HG03439 (cell line): Measurements from ENCODE around the gene SERINC5.
"Not testable (repeated sequence)": the region's sequence is repeated elsewhere in the genome, so short reads cannot be mapped to it uniquely, and the experiment has no call there.

Experiments used
- ATAC-seq: cut with Tn5 transposase; IDR thresholded peaks from one replicate; pipeline ENCODE4 v1.9.1; 2021; ENCODE audit warnings: mild to moderate bottlenecking, moderate library complexity; ENCODE audit not compliant: unreplicated experiment

SERINC5 gene

GRCh38 chr5:80204808-80205614, 50.8 kb downstream of the SERINC5 start:
- ATAC-seq: no peak

DNA sequence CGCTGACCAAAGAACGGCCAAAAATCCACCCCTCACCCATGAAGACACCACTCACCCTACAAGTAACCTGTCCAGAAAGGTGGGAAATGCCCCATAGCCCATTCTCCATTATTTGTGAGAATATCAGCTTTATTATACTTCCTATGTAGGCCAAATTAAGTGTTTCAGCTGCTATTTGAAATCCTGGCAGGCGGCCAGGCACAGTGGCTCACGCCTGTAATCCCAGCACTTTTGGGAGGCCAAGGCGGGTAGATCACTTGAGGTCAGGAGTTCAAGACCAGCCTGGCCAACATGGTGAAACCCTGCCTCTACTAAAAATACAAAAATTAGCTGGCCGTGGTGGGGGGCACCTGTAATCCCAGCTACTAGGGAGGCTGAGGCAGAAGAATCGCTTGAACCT, 54.1 kb downstream of the SERINC5 start:
- not testable (repeated sequence) for ATAC-seq

DNA sequence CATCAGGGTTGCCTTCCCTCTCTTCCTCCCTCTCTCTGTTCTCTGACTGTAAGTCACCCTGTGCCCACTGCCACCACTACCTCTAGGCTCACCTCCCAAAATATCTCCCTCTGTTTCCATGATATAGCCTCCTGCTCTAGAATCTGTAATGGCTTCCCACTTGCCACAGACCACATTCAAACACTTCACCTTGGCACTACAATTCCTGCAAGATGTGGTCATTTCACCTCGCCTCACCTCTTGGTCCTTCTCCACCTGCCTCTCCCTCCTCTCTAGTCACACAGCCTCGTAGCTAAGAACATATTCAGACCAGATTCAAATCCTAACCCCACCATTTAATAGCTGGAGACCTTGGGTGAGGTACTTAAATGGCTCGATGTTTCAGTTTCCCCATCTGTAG, 56.9 kb downstream of the SERINC5 start:
- ATAC-seq: no peak

DNA sequence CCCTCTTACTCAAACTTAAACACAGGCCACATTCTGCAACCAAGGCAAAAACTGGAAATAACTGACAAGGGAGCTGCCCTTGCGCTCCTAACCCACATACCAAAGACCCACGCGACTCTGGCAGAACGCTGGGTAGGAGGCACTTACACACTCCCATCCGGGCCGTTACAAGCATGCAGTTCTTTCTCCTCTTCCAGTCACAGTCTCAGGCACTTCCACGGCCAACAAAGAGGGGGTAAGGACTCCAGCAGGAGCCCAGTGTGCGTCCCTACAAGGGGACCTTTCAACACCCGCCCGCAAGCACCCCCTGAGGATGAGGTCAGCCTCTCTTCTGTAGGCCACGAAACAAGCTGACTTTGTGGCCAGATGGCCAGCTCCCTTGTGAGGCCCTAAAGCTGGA, 57.4 kb downstream of the SERINC5 start:
- ATAC-seq: no peak

- ATAC-seq: no peak
These were observed 59.9 kb downstream of the SERINC5 start for GRCh38 chr5:80195837-80196400.

DNA sequence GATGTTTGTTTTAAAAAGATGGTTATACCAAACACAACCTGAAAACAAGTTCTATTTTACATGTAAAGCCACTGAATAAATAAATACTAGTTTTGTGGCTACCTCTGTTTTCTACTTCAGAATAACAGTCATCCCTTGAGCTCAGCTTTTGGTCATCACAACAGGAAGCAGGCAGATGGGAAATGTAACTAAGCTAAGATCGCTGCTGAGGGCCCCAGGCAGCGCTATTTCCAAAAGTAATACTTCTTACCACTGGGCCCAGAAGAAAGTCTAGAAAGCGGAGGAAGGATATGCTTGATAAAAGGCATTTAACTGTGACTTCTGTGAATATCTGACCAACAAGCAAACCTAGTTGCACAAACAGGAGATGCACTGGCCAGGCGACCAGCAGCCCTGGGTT, 61.4 kb downstream of the SERINC5 start:
- ATAC-seq: no peak

- no peak for ATAC-seq
These were observed 62.4 kb downstream of the SERINC5 start for GRCh38 chr5:80193401-80193800.

- no peak for ATAC-seq
These were observed 63.2 kb downstream of the SERINC5 start for GRCh38 chr5:80192507-80193241.

DNA sequence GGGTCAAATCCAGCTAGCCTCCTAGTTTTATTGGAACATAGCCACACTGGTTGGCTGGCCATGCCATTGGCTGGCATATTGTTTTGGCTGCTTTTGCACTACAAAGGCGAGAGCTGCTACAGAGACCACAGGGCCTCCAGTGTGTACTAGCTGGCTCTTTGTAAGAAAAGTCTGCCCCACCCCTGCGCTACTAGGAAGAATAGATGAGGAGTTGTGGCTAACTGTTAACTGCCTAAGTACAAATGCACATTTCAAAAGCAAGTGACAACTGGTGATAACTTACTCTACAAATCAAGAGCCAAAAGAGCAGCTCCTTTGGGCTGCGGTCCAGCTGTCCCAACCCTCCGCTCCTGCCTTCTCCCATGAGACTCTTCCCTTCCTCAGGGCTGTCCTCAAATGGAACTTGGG, 63.9 kb downstream of the SERINC5 start:
- no peak for ATAC-seq

GRCh38 chr5:80191397-80191796, 64.5 kb downstream of the SERINC5 start:
- ATAC-seq: no peak

DNA sequence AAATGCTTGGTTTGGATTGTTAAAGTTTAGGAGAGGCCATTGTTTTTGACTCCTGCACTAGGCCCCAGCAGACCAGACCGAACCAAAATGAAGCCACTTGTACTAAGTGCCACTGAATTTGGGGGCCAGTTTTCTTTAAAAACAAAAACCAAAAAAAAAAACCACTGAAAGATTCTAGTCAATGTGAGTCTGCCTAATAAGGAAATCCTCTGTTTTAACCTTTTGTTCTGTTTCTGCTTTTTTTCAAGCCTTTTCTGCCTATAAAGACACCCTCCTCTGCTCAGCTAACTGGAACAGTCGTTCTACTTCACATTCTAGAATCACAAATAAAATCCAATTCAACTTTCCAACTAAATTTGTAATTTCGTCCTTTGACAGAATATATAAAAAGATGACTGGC, 64.9 kb downstream of the SERINC5 start:
- no peak for ATAC-seq

GRCh38 chr5:80189701-80190100, 66.1 kb downstream of the SERINC5 start:
- ATAC-seq: no peak

GRCh38 chr5:80189201-80189600, 66.6 kb downstream of the SERINC5 start:
- ATAC-seq: no peak

DNA sequence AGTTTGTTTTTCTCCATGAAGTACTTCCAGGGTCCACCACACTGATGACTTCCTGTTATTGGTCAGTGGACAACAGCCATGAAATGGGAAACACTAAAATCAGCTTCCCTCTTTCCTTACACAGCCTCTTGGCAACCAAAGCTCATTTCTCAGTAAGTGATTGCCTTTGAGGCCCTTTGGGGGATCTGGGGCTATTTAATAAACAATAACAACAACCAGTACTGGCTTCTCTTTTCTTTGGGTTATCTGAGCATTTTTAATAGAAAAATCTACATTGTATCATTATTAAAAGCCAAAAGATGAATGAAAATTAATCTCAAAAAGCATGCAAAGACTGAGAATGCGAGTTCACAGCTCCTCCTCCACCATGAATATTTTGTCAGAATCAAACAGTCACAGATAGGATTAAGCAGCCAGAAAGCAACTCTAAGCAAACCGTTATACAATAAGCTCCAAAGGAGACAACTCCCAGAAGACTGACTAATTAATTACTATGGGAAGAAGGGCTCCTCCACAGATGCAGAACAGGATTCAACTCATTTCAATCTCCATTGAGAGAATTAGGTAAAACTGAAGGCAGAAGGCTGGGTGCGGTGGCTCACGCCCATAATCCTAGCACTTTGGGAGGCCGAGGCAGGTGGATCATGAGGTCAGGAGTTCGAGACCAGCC, 68.3 kb downstream of the SERINC5 start:
- no peak for ATAC-seq

GRCh38 chr5:80185535-80185934, 70.3 kb downstream of the SERINC5 start:
- ATAC-seq: not testable (repeated sequence)

DNA sequence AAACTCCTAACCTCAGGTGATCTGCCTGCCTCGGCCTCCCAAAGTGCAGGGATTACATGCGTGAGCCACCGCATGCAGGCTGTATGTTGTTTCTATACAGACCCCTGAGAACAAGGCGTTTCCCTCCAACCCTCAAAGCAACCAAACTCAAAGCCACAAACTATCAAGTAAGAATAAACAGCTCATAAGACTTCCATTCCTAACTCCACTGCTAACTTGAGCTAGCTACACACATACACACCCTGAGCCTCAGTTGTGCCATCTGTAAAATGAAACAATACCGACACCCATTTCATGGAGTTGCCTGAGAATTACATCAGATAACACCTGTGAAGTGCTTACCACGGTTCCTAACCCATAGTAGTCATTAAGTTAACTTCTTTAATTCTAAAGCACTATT, 70.8 kb downstream of the SERINC5 start:
- no peak for ATAC-seq

DNA sequence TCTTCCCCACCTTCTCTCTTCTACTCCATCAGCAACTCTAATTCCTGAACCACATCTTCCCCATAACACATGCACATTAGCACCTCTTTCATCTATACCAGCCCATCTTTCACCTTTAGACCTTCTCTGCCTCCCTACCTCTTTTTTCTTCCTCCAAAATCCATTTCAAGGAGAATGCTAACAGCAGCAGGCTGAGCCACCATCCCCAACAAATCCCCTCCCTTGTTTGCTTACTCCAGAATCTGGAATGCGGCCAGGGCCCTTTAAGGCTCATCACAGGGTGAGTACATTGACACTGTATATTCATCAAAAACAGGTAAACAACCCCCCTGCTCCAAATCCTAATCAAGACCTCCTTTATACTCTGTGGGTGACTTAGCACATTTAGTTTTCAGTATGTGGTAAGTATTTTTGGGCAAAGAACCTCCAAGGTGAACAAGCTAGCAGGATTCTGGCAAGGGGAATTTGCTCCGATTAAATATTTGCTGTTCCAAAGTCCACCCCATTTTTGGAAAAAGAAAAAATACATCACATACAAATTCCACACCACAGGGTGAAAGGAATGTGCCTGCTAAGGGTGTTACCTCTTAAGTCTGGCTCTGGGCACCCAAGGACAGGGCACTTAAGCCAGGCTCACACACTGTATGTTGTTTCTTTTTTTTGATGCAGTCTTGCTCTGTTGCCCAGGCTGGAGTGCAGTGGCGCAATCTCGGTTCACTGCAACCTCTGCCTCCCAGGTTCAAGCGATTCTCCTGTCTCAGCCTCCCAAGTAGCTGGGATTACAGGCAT, 71.4 kb downstream of the SERINC5 start:
- no peak for ATAC-seq

GRCh38 chr5:80183728-80184234, 72.1 kb downstream of the SERINC5 start:
- not testable (repeated sequence) for ATAC-seq

- ATAC-seq: no peak
These were observed 72.9 kb downstream of the SERINC5 start for GRCh38 chr5:80182809-80183580.
